Activated CD8-positive, alpha-beta memory T cell treated with anti-CD3 and anti-CD28 coated beads for 4 hours (primary cell): ENCODE measurements around the gene ALOX15.
"Not testable (repeated sequence)": the region's sequence is repeated elsewhere in the genome, so short reads cannot be mapped to it uniquely, and the experiment has no call there.

Experiments used
- DNase-seq, 2 donors: peaks; one replicate each; pipeline ENCODE4 v3.0.0-alpha.2; 2020; ENCODE audit warnings: low read depth in 2 of 2

Gene ALOX15

GRCh38 chr17:4594406-4594805 lies 47.1 kb downstream of the ALOX15 start:
- DNase-seq = no peak

- no peak for DNase-seq
Observed at GRCh38 chr17:4593021-4593421, 48.5 kb downstream of the ALOX15 start.

- no peak for DNase-seq
Observed at GRCh38 chr17:4592240-4593005, 49.1 kb downstream of the ALOX15 start.

GRCh38 chr17:4591529-4591928 lies 49.9 kb downstream of the ALOX15 start:
- DNase-seq = no peak

GRCh38 chr17:4590981-4591453 lies 50.5 kb downstream of the ALOX15 start:
- DNase-seq = no peak

- not testable (repeated sequence) for DNase-seq
Observed at GRCh38 chr17:4590042-4590441, 51.4 kb downstream of the ALOX15 start.

GRCh38 chr17:4588898-4589625 lies 52.4 kb downstream of the ALOX15 start:
- no peak for DNase-seq

- DNase-seq = no peak
Observed at GRCh38 chr17:4588391-4588790, 53.1 kb downstream of the ALOX15 start.

DNA sequence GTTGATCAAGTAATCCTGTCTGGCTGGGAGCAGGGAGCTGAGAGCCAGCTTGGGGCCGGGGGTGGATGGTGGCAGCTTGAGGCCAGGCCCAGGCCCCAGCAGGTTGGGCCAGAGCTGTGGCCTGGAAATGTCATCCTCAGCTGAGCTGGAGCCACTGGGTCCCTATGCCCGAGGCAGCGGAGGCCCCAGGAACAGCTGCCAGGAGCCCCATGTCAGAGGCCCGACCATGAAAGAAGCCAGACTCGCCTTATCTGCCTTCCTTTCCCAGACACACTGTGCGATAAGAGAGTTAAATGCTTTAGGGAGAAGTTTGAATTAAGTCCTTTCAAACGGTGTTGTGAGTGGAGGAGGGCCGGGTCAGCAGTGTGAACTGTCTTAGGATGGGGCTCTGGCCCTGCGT lies 53.7 kb downstream of the ALOX15 start:
- no peak for DNase-seq

DNA sequence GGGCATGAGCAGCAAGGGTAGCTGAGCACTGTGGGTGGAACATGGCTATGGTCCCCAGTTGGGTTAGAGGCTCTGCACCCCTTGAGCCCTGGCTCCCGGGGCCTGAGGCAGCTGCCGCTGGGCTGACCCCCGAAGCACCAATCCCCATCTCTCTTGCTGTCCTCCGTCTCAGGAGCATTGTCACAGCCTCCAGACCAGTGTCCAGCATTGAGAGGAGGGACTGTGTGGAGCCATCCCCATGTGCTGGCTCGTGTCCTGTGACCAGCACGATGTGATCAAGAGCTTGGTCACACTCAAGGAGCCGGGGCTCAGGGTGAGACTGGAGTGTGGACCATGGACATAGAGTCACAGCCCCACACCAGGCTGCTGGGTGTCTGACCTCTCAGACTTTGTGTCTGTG lies 54.3 kb downstream of the ALOX15 start:
- DNase-seq = no peak

GRCh38 chr17:4586043-4586442 lies 55.4 kb downstream of the ALOX15 start:
- DNase-seq = no peak

DNA sequence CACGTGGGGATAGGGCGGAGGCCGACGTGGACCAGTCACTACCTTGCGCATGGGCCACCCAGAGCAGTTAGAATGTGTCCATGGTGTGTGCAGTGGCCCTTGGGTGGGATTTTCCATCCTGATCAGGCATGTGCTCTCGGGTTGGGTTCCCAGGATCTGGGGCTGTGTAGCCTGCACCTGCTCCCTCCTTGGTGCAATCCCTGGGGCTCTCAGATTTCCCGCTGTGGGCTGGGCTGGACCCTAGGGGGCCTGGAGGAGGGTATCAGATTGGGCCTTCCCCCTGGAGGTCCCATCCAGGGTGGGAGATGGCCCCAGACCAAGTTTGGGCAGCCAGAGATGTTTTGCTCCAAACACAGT lies 55.9 kb downstream of the ALOX15 start:
- DNase-seq = no peak

- DNase-seq = no peak
Observed at GRCh38 chr17:4584917-4585637, 56.4 kb downstream of the ALOX15 start.

GRCh38 chr17:4584101-4584916 lies 57.2 kb downstream of the ALOX15 start, which contains the start of gene SMTNL2:
TSS of gene SMTNL2 (plus strand) at chr17:4584529. CDS start at chr17:4584606, 77 bp downstream.
- DNase-seq = no peak

DNA sequence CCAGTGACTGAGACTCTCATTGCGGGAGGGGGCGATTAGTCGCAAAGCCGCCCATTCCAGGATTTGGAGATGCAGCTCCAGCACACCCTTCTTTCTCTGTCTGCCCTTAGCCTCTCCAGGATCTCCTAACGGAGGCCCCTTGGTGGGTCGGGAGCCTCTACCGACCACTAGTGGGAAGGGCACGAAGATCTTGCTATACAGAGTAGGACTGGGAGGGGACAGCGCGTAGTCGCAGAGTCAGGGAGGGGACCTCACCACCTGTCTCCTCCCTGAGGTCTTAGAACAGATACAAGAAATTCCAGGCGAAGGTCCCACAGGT lies 57.7 kb downstream of the ALOX15 start:
- no peak for DNase-seq

DNA sequence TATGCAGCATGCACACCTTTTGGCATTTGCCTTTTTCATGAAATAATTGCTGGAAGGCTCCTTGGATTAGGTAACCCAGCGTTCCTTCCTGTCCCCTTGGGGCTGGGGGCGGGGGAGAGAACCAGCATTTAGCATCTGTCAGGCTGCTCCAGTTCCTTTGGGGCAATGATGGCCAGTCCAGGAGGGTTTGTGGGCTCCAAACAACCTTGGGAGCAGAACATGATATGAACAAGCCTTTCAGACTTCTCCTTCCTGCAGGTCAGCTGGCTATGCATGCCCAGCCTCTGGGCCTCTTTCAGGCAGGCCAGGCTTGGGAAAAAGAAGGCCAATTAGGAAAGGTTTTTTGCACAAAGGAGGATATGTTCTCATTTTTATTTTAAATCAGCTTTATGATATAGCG lies 58.3 kb downstream of the ALOX15 start:
- no peak for DNase-seq

DNA sequence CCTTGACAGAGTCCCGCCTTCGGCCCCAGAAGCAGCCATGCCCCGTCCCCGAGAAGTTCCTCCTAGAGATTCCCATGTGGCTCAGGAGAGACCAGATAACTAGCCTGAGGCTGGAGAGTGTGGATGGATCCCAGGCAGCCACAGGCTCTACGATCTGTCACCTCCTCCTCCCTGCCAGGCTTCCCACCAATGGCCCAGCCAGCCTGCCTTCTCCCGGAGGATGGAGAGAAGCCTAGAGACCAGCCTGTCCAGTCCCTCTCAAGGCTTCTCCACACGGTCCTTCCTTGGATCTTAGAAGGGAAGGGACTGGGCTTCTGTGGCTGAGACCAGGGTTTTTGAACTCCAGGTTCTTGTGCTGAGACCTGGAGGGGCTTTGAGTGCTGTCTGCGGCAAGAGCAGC lies 58.8 kb downstream of the ALOX15 start:
- DNase-seq = no peak

DNA sequence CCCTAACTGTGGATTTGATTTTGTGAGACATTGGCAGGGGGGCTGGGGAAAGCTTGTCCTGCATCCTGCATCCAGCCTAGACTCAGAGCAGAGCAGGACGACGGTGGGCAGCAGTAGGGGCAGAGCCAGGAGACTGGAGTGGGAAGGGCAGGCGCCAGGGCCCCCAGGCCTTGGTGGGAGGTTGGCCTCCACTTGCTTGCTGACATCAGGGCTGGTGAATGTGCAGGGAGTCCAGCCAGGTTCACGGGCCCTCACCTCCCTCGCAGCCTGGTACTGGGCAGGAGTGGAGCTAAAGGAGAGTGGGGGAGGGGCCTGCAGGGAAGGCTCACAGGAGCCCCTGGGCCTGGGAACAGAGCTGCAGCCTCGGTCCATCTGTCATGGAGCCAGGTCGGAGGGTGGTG lies 59.4 kb downstream of the ALOX15 start:
- no peak for DNase-seq
